Endodermal cell (in vitro differentiated cells): Measurements from ENCODE around the gene TUT7. TPM values are rescaled to one million over a fixed set of nuclear protein-coding genes. Genes with fewer than 3 reads are reported as not detected.

Experiments used
- DNase-seq: peaks from one replicate; pipeline ENCODE4 v3.0.0-alpha.2; 2017
- H3K27ac ChIP-seq: 2 replicates; pipeline ENCODE4 v1.5.1; 2013; ENCODE audit warnings: mild to moderate bottlenecking, low read depth, low read length, moderate library complexity
- H3K27me3 ChIP-seq: 2 replicates; pipeline ENCODE4 v1.6.1; 2013; ENCODE audit warnings: mild to moderate bottlenecking, low read length, moderate library complexity; ENCODE audit not compliant: insufficient read depth, control insufficient read depth, poor library complexity, severe bottlenecking
- H3K36me3 ChIP-seq: 2 replicates; pipeline ENCODE4 v1.7.0; 2013; ENCODE audit warnings: mild to moderate bottlenecking, low read length, moderate library complexity; ENCODE audit not compliant: control insufficient read depth, insufficient read depth
- H3K4me1 ChIP-seq: one replicate; pipeline ENCODE4 v1.7.0; 2013; ENCODE audit warnings: low read length; ENCODE audit not compliant: control insufficient read depth, insufficient read depth
- H3K4me3 ChIP-seq: 2 replicates; pipeline ENCODE4 v1.5.1; 2013; ENCODE audit warnings: mild to moderate bottlenecking, low read length, moderate library complexity
- H3K9ac ChIP-seq: 2 replicates; pipeline ENCODE4 v1.6.1; 2013; ENCODE audit warnings: mild to moderate bottlenecking, low read length, moderate library complexity; ENCODE audit not compliant: poor library complexity, severe bottlenecking; ENCODE audit errors: extremely low read depth
- H3K9me3 ChIP-seq: 2 replicates; pipeline ENCODE4 v1.6.1; 2013; ENCODE audit warnings: mild to moderate bottlenecking, low read length, moderate library complexity; ENCODE audit not compliant: control insufficient read depth
- H3K27ac Mint-ChIP-seq: 2 replicates; pipeline ENCODE4 v1.8.0; 2020; ENCODE audit warnings: mixed read lengths
- H3K27me3 Mint-ChIP-seq: 2 replicates; pipeline ENCODE4 v1.8.0; 2021; ENCODE audit warnings: mild to moderate bottlenecking, mixed read lengths; ENCODE audit not compliant: insufficient read depth
- H3K36me3 Mint-ChIP-seq: 2 replicates; pipeline ENCODE4 v1.8.0; 2020; ENCODE audit warnings: low read depth, mixed read lengths
- H3K4me1 Mint-ChIP-seq: 2 replicates; pipeline ENCODE4 v1.8.0; 2020; ENCODE audit warnings: mixed read lengths
- H3K4me3 Mint-ChIP-seq: 2 replicates; pipeline ENCODE4 v1.8.0; 2020; ENCODE audit warnings: mild to moderate bottlenecking, moderate library complexity, mixed read lengths
- H3K9me3 Mint-ChIP-seq: 2 replicates; pipeline ENCODE4 v1.8.0; 2020; ENCODE audit warnings: mild to moderate bottlenecking, mixed read lengths
- CTCF ChIP-seq: fragments of 200-600 bp; sonication (generic); conservative IDR thresholded peaks from 2 replicates; pipeline ENCODE4 v1.5.0; 2021; ENCODE audit warnings: antibody characterized with exemption, mild to moderate bottlenecking
- WGBS, 2 experiments: methylation state at CpG; one replicate each; pipeline versions ENCODE4 v1.1.5 to v1.1.7; 2013; ENCODE audit warnings: missing lambda C conversion rate in 2 of 2, mixed read lengths in 1 of 2; ENCODE audit not compliant: insufficient coverage in 1 of 2, insufficient read length in 1 of 2; 5-methylcytosine and 5-hydroxymethylcytosine counted together
- total RNA-seq, 2 donors: library from RNA; stranded (reverse); fragmentation: NEBNext Ultra II Directional in 1 of 2; extraction: Animal tissue kit (Norgen Biotek cat#: 25700) in 1 of 2; gene quantifications; 2 replicates in 1 of 2; 3 replicates in 1 of 2; pipeline ENCODE4 v1.2.1, GENCODE V29; 2021

The TUT7 gene
- total RNA-seq, 2 donors from 2014 or later: 25.8 to 38.3 TPM

GRCh38 chr9:86238861-86239770, 115.1 kb downstream of the TUT7 start:
- peaks cover 3% of the 10 kb centered on the region for H3K4me1 Mint-ChIP-seq
- H3K27ac Mint-ChIP-seq: no peak overlapping the region
- H3K9me3 Mint-ChIP-seq: no peaks in the 10 kb centered on the region
- Histone ChIP-seq H3K9me3 (no peaks in the 10 kb centered on the region), H3K4me3 (no peak overlapping the region), H3K27ac (no peak overlapping the region), H3K27me3 (no peaks in the 10 kb centered on the region), H3K4me1 (no peaks in the 10 kb centered on the region), H3K36me3 (no peaks in the 10 kb centered on the region), H3K9ac (no peak overlapping the region)
- no peaks in the 10 kb centered on the region for H3K36me3 Mint-ChIP-seq
- DNase-seq: no peak
- H3K4me3 Mint-ChIP-seq: no peak overlapping the region
- H3K27me3 Mint-ChIP-seq: no peaks in the 10 kb centered on the region
- no peak for TF ChIP-seq CTCF
- 91 to 93% methylated on average over 5 to 9 of the region's 10 CpGs for WGBS, 2 experiments

Other genes with a start within 250 kb of the TUT7 start
- under 1 TPM; 0.37 to 0.51 TPM for gene C9orf153, start 94.8 kb downstream of the TUT7 start, total RNA-seq
- 10 to 100 TPM; 29.6 to 33.7 TPM for gene ISCA1, start 71.9 kb downstream of the TUT7 start, total RNA-seq